HEK293 (cell line): ENCODE data around the gene BDKRB1.

Experiments
- REPIN1 ChIP-seq: fragments of 450-650 bp; formaldehyde crosslinking; IDR thresholded peaks from 2 replicates; pipeline ENCODE4 v1.5.1; 2017; ENCODE audit warnings: missing biosample characterization, missing genetic modification characterization, low read depth
- ZBTB8A ChIP-seq: fragments of 450-650 bp; formaldehyde crosslinking; IDR thresholded peaks from 2 replicates; pipeline ENCODE4 v1.5.1; 2016; ENCODE audit warnings: missing biosample characterization, missing genetic modification characterization
- ZFP69B ChIP-seq: fragments of 450-650 bp; formaldehyde crosslinking; IDR thresholded peaks from 2 replicates; pipeline ENCODE4 v1.5.1; 2016; ENCODE audit warnings: missing biosample characterization, missing genetic modification characterization
- ZNF19 ChIP-seq: fragments of 450-650 bp; formaldehyde crosslinking; IDR thresholded peaks from 2 replicates; pipeline ENCODE4; 2016; ENCODE audit warnings: missing biosample characterization, missing genetic modification characterization, low read depth
- ZNF513 ChIP-seq: fragments of 450-650 bp; IDR thresholded peaks from 2 replicates; pipeline ENCODE4 v1.5.1; 2018; ENCODE audit warnings: missing biosample characterization, missing genetic modification characterization
- TF ChIP-seq, protein P1 (sequence below): fragments of 450-650 bp; formaldehyde crosslinking; IDR thresholded peaks from 2 replicates; pipeline ENCODE4 v1.5.1; 2016; ENCODE audit warnings: missing biosample characterization, missing genetic modification characterization
- TF ChIP-seq, protein P2 (sequence below): fragments of 450-650 bp; formaldehyde crosslinking; IDR thresholded peaks from 2 replicates; pipeline ENCODE4 v1.5.1; 2016; ENCODE audit warnings: missing biosample characterization, missing genetic modification characterization
- TF ChIP-seq, protein P3 (sequence below): fragments of 450-650 bp; formaldehyde crosslinking; IDR thresholded peaks from 2 replicates; pipeline ENCODE4 v1.5.1; 2016; ENCODE audit warnings: missing biosample characterization, missing genetic modification characterization

DNA sequence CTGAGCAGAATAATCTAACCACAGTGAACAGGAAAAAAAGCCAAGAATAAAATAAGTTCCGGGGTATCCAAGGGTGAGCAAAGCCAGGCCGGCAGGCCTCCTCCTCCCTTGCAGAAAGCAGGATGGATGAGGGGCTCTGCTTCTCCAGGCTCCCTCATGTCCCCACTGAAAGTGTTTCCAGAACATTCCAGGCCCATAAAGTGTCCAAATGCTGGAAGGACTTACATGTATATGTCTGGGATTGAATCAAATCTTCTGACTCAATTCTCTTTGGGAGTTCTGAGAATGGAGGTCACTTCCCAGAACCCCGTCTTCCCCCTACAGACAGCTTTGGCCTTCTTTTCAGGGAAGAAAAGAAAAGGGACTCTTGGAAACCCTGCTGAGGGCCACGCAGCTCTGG is 25.0 kb upstream of the BDKRB1 start:
- TF ChIP-seq REPIN1 (tag by site-specific recombination) (no peak), ZFP69B (tag by site-specific recombination) (no peak), ZNF513 (tag by site-specific recombination) (no peak), ZNF19 (tag by site-specific recombination) (no peak), ZBTB8A (tag by site-specific recombination) (no peak)
- TF ChIP-seq, protein P1, sequence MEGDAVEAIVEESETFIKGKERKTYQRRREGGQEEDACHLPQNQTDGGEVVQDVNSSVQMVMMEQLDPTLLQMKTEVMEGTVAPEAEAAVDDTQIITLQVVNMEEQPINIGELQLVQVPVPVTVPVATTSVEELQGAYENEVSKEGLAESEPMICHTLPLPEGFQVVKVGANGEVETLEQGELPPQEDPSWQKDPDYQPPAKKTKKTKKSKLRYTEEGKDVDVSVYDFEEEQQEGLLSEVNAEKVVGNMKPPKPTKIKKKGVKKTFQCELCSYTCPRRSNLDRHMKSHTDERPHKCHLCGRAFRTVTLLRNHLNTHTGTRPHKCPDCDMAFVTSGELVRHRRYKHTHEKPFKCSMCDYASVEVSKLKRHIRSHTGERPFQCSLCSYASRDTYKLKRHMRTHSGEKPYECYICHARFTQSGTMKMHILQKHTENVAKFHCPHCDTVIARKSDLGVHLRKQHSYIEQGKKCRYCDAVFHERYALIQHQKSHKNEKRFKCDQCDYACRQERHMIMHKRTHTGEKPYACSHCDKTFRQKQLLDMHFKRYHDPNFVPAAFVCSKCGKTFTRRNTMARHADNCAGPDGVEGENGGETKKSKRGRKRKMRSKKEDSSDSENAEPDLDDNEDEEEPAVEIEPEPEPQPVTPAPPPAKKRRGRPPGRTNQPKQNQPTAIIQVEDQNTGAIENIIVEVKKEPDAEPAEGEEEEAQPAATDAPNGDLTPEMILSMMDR, result no peak
- TF ChIP-seq, protein P2, sequence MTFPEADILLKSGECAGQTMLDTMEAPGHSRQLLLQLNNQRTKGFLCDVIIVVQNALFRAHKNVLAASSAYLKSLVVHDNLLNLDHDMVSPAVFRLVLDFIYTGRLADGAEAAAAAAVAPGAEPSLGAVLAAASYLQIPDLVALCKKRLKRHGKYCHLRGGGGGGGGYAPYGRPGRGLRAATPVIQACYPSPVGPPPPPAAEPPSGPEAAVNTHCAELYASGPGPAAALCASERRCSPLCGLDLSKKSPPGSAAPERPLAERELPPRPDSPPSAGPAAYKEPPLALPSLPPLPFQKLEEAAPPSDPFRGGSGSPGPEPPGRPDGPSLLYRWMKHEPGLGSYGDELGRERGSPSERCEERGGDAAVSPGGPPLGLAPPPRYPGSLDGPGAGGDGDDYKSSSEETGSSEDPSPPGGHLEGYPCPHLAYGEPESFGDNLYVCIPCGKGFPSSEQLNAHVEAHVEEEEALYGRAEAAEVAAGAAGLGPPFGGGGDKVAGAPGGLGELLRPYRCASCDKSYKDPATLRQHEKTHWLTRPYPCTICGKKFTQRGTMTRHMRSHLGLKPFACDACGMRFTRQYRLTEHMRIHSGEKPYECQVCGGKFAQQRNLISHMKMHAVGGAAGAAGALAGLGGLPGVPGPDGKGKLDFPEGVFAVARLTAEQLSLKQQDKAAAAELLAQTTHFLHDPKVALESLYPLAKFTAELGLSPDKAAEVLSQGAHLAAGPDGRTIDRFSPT (tag by site-specific recombination), result no peak
- TF ChIP-seq, protein P3, sequence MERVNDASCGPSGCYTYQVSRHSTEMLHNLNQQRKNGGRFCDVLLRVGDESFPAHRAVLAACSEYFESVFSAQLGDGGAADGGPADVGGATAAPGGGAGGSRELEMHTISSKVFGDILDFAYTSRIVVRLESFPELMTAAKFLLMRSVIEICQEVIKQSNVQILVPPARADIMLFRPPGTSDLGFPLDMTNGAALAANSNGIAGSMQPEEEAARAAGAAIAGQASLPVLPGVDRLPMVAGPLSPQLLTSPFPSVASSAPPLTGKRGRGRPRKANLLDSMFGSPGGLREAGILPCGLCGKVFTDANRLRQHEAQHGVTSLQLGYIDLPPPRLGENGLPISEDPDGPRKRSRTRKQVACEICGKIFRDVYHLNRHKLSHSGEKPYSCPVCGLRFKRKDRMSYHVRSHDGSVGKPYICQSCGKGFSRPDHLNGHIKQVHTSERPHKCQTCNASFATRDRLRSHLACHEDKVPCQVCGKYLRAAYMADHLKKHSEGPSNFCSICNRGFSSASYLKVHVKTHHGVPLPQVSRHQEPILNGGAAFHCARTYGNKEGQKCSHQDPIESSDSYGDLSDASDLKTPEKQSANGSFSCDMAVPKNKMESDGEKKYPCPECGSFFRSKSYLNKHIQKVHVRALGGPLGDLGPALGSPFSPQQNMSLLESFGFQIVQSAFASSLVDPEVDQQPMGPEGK, result no peak
